RWPE2 (cell line): ENCODE data around the gene NHLRC2.

ENCODE experiments used
- ATAC-seq: fragments of 200-7000 bp; cut with Tn5 transposase; 3 replicates; pipeline ENCODE4 v1.9.1; 2021; ENCODE audit warnings: low read depth
- DNase-seq: peaks from one replicate; pipeline ENCODE4 v3.0.0-alpha.2; 2020; ENCODE audit warnings: low spot score
- H3K27ac ChIP-seq: fragments of 450-650 bp; 2 replicates; pipeline ENCODE4 v1.5.1; 2017; ENCODE audit warnings: mild to moderate bottlenecking; ENCODE audit not compliant: poor library complexity, severe bottlenecking
- H3K27me3 ChIP-seq: fragments of 250-450 bp; sonication (Bioruptor Pico); 2 replicates; pipeline ENCODE4 v1.5.1; 2021; ENCODE audit warnings: mild to moderate bottlenecking, moderate library complexity; ENCODE audit not compliant: insufficient read depth, poor library complexity, severe bottlenecking
- H3K36me3 ChIP-seq: fragments of 250-450 bp; sonication (Bioruptor Pico); 2 replicates; pipeline ENCODE4 v1.5.1; 2020; ENCODE audit warnings: low read depth, mild to moderate bottlenecking, moderate library complexity
- H3K4me1 ChIP-seq: fragments of 250-450 bp; sonication (Bioruptor Pico); 2 replicates; pipeline ENCODE4 v1.5.1; 2021; ENCODE audit warnings: mild to moderate bottlenecking, moderate library complexity; ENCODE audit not compliant: insufficient read depth, poor library complexity, severe bottlenecking
- H3K4me3 ChIP-seq: fragments of 250-450 bp; sonication (Bioruptor Pico); 2 replicates; pipeline ENCODE4 v1.5.1; 2021; ENCODE audit warnings: mild to moderate bottlenecking, moderate library complexity; ENCODE audit not compliant: severe bottlenecking
- H3K9me3 ChIP-seq: fragments of 250-450 bp; sonication (Bioruptor Pico); 2 replicates; pipeline ENCODE4 v1.5.1; 2021; ENCODE audit warnings: mild to moderate bottlenecking, moderate library complexity; ENCODE audit not compliant: severe bottlenecking
- TF ChIP-seq, protein P1 (sequence below): fragments of 450-650 bp; IDR thresholded peaks from one replicate; pipeline ENCODE4 v1.5.1; 2017; ENCODE audit warnings: mild to moderate bottlenecking, moderate library complexity; ENCODE audit not compliant: poor library complexity, severe bottlenecking

The NHLRC2 gene

DNA sequence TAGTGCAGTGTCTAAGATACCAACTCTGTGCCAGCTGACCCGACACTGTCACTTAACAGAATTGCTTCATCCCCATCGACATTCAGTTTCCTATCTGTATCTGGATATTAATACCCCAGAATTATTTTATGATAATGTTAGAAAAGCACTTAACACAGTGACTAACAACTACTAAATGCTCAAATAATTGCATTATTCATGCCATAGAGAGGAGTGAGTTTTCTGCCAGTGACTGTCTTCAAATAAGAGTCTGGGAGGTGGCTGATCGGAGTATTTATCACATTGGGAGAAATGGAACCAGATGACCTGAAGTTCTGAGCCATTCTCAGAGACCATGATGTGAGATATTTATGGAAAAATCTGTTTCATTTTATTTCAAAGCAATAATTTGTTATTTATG is 65.7 kb downstream of the NHLRC2 start:
- Histone ChIP-seq H3K9me3 (no peaks in the 10 kb centered on the region), H3K36me3 (peaks cover 2% of the 10 kb centered on the region; the same call in 1 of the 2 replicates), H3K4me3 (no peak overlapping the region), H3K27me3 (no peaks in the 10 kb centered on the region), H3K4me1 (peaks cover 9% of the 10 kb centered on the region), H3K27ac (no peak overlapping the region)
- no peak for ATAC-seq
- TF ChIP-seq, protein P1, sequence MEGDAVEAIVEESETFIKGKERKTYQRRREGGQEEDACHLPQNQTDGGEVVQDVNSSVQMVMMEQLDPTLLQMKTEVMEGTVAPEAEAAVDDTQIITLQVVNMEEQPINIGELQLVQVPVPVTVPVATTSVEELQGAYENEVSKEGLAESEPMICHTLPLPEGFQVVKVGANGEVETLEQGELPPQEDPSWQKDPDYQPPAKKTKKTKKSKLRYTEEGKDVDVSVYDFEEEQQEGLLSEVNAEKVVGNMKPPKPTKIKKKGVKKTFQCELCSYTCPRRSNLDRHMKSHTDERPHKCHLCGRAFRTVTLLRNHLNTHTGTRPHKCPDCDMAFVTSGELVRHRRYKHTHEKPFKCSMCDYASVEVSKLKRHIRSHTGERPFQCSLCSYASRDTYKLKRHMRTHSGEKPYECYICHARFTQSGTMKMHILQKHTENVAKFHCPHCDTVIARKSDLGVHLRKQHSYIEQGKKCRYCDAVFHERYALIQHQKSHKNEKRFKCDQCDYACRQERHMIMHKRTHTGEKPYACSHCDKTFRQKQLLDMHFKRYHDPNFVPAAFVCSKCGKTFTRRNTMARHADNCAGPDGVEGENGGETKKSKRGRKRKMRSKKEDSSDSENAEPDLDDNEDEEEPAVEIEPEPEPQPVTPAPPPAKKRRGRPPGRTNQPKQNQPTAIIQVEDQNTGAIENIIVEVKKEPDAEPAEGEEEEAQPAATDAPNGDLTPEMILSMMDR: no peak
- DNase-seq: no peak

DNA sequence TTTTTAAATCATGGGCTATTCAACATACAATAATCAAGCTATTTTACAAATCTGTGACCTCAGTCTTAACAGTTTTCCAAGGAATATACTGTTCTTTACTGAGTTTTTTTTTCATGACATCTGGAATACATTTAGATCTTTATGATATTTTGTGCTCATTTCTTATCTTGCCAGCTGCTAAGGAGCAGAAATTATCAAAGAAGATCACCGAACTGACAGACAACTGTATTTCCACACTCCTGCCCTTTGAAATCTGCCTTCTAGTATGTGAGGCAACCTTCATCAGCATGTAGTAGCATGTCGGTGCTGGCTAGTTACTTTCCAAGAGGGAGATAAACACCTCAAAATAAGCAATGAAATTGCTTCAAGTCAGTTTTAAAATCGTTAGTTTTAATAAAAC is 66.4 kb downstream of the NHLRC2 start:
- no peaks in the 10 kb centered on the region for H3K9me3 ChIP-seq
- H3K4me3 ChIP-seq: no peak overlapping the region
- peaks cover 9% of the 10 kb centered on the region for H3K4me1 ChIP-seq
- H3K36me3 ChIP-seq: no peaks in the 10 kb centered on the region
- no peak overlapping the region for H3K27ac ChIP-seq
- DNase-seq (no peak), ATAC-seq (peak; percentile 46; the same call in 1 of the 3 replicates)
- H3K27me3 ChIP-seq: no peaks in the 10 kb centered on the region
- TF ChIP-seq, protein P1: no peak

DNA sequence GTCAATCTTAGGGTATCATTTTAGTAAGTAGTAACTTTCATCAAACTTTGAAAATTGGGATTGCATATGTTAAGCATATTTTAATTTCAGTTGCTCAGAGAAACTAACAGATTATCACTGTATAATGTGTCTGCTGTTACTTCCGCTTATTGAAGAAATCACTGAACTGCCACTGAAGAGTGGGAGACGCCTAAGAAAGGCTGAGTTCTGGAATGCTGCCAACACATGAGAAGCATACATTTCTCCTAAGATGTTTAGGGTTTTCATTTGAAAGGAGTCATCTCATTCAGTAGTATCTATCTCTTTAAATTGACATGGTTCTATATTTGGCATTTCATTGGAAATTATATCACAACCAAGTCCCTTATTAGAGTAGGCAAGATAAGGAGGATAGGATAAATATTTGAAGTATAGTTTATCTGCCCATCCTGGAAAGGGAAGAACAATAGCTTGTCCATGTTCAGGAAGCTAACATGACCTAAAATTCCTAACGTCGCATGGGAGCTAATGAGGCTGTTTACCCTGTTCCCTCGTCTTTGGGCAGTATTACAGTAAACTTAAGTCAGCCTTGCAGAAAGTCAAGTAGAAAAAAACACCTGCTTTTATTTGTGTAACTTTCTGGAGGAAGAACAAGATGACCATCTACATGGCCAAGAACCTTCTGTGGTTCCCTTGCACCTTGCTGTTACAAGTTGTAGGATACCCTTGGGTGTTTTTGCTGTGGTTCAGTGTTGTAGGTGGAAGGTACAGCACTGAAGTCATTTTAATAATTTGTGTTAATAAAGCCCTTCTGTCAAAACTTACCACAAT is 67.3 kb downstream of the NHLRC2 start:
- ATAC-seq (no peak), DNase-seq (no peak)
- no peak overlapping the region for H3K4me3 ChIP-seq
- H3K27ac ChIP-seq: no peak overlapping the region
- H3K27me3 ChIP-seq: no peaks in the 10 kb centered on the region
- no peaks in the 10 kb centered on the region for H3K9me3 ChIP-seq
- peaks cover under 1% of the 10 kb centered on the region for H3K4me1 ChIP-seq
- no peaks in the 10 kb centered on the region for H3K36me3 ChIP-seq
- TF ChIP-seq, protein P1: no peak

DNA sequence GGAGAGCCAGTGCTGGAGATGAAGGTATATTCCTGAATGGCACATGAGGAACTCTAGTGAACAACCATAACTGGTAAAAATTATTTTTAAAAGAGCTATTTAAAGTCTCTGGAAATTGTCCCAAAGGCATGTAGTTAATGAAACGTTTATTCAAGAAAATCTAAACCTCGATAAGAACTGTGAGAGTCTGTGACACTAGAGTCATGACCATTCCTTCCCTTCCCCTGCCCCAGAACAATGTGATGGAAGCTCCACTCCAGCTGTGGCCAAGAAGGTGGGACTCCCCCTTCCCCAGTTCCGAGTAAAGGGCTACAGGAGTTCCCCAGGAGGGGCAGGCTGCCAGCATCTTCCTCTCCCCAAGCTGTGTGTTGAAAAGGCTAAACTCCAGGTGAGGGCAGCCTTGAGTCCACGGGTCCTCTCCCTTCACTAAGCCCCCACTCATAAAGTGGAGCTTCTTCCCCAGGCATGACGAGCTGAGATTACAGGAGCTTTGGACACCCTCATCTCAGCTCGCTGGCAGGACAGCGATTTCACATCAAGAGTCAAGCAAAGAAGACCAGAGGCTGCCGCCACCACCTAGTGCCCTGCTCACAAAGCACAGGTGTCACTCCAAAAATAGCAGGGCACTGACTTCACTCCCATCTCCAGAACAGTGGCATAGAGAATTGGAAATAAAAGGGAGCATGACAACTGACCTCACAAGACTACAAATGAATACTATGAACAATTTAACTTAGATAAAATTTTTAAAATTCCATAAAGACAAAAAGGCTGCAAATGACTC is 68.5 kb downstream of the NHLRC2 start:
- Histone ChIP-seq H3K27ac (no peak overlapping the region), H3K9me3 (no peaks in the 10 kb centered on the region), H3K36me3 (no peaks in the 10 kb centered on the region), H3K27me3 (no peaks in the 10 kb centered on the region), H3K4me3 (no peak overlapping the region), H3K4me1 (no peaks in the 10 kb centered on the region)
- DNase-seq (no peak), ATAC-seq (no peak)
- TF ChIP-seq, protein P1: no peak
